K562 (cell line): ENCODE measurements around the gene PDLIM7. TPM values are rescaled to one million over a fixed set of nuclear protein-coding genes. Genes with fewer than 3 reads are reported as not detected.

Experiments
- ATF4 ChIP-seq: fragments of 450-650 bp; formaldehyde crosslinking; IDR thresholded peaks from 2 replicates; pipeline ENCODE4 v1.4.0; 2022; ENCODE audit warnings: mild to moderate bottlenecking, moderate library complexity
- BCOR ChIP-seq: fragments of 450-650 bp; IDR thresholded peaks from 2 replicates; pipeline ENCODE4 v1.6.1; 2016
- C11orf30 ChIP-seq: fragments of 450-650 bp; IDR thresholded peaks from 2 replicates; pipeline ENCODE4 v1.6.1; 2016; ENCODE audit warnings: low read depth, mild to moderate bottlenecking
- CBFA2T3 ChIP-seq: fragments of 450-650 bp; IDR thresholded peaks from 2 replicates; pipeline ENCODE4 v1.6.1; 2017
- CHCHD3 ChIP-seq: fragments of 250-450 bp; sonication (Bioruptor Pico); IDR thresholded peaks from 2 replicates; pipeline ENCODE4 v2.1.2; 2022; ENCODE audit warnings: mild to moderate bottlenecking
- CTCF ChIP-seq, 3 experiments: IDR thresholded peaks in 2 of 3; conservative IDR thresholded peaks in 1 of 3; 2 replicates each; pipeline ENCODE4 v1.5.1; 2011 to 2012; ENCODE audit warnings: low read length in 3 of 3, mild to moderate bottlenecking in 3 of 3, control low read depth in 2 of 3, improper control_type of control experiment in 1 of 3, inconsistent platforms in 1 of 3, low read depth in 1 of 3, mixed read lengths in 1 of 3, moderate library complexity in 1 of 3; ENCODE audit not compliant: insufficient read depth in 2 of 3
- DACH1 ChIP-seq: fragments of 450-650 bp; IDR thresholded peaks from 2 replicates; pipeline ENCODE4 v1.6.1; 2018; ENCODE audit not compliant: partially characterized antibody
- EP400 ChIP-seq: fragments of 450-650 bp; IDR thresholded peaks from 2 replicates; pipeline ENCODE4 v1.6.1; 2017; ENCODE audit warnings: antibody characterized with exemption, mild to moderate bottlenecking, moderate library complexity
- HMGN3 ChIP-seq: IDR thresholded peaks from 2 replicates; pipeline ENCODE4 v1.6.1; 2011; ENCODE audit warnings: borderline replicate concordance, low read depth, mild to moderate bottlenecking, mixed read lengths, low read length; ENCODE audit not compliant: insufficient read length; ENCODE audit errors: extremely low read depth
- KAT2B ChIP-seq: IDR thresholded peaks from one replicate; pipeline ENCODE4 v1.6.1; 2012; ENCODE audit warnings: low read depth, mild to moderate bottlenecking, control low read depth, inconsistent platforms, low read length, moderate library complexity
- MLLT1 ChIP-seq, 2 experiments: fragments of 450-650 bp; IDR thresholded peaks; 2 replicates each; pipeline ENCODE4 v1.6.1; 2016
- NR0B1 ChIP-seq: fragments of 450-650 bp; IDR thresholded peaks from one replicate; pipeline ENCODE4 v1.6.1; 2018; ENCODE audit warnings: mild to moderate bottlenecking, moderate library complexity; ENCODE audit not compliant: partially characterized antibody
- PTTG1 ChIP-seq: fragments of 450-650 bp; IDR thresholded peaks from 2 replicates; pipeline ENCODE4 v1.6.1; 2016; ENCODE audit warnings: low read depth, mild to moderate bottlenecking, missing genetic modification characterization, missing compliant biosample characterization
- RUNX1 ChIP-seq: sonication (generic); IDR thresholded peaks from 2 replicates; pipeline ENCODE4 v1.6.1; 2016; ENCODE audit warnings: antibody characterized with exemption, low read depth
- SAFB ChIP-seq: fragments of 200-400 bp; formaldehyde crosslinking; IDR thresholded peaks from 2 replicates; pipeline ENCODE4 v1.6.1; 2017; ENCODE audit warnings: low read depth, low read length, borderline replicate concordance
- SFPQ ChIP-seq: fragments of 200-400 bp; formaldehyde crosslinking; IDR thresholded peaks from 2 replicates; pipeline ENCODE4 v1.6.1; 2017; ENCODE audit warnings: mild to moderate bottlenecking, low read depth, low read length, moderate library complexity
- SNIP1 ChIP-seq: fragments of 450-650 bp; IDR thresholded peaks from 2 replicates; pipeline ENCODE4 v1.7.1; 2017; ENCODE audit warnings: low read depth, mild to moderate bottlenecking
- ZFP30 ChIP-seq: fragments of 250-450 bp; sonication (Bioruptor Pico); IDR thresholded peaks from 2 replicates; pipeline ENCODE4 v1.8.0; 2022; ENCODE audit warnings: moderate library complexity, mild to moderate bottlenecking, inconsistent platforms, borderline replicate concordance
- ZFP36 ChIP-seq: fragments of 150-350 bp; IDR thresholded peaks from 2 replicates; pipeline ENCODE4 v1.6.1; 2018; ENCODE audit warnings: low read length, low read depth; ENCODE audit not compliant: partially characterized antibody
- ZNF212 ChIP-seq: fragments of 450-650 bp; formaldehyde crosslinking; IDR thresholded peaks from 2 replicates; pipeline ENCODE4 v1.4.0; 2020; ENCODE audit warnings: mild to moderate bottlenecking
- polyA plus RNA-seq, 8 experiments: library from polyadenylated mRNA; depleted of rRNA in 4 of 8; stranded (reverse) in 5 of 8; unstranded in 3 of 8; fragments of >200 nt; fragmentation: Nextera tagmentation in 2 of 8; fragmentation: Illumina TruSeq in 1 of 8; extraction: Ambion mirVana in 2 of 8; extraction: Trizol in 1 of 8; gene quantifications; 2 replicates each; pipeline versions ENCODE4 v1.2.1 to v1.2.3, GENCODE V29; 2011 to 2014; ENCODE audit warnings: inconsistent platforms in 1 of 8, missing spikeins in 1 of 8
- total RNA-seq, 7 experiments: library from RNA; depleted of rRNA in 6 of 7; stranded (reverse); fragments of >200 nt in 6 of 7; fragmentation: Illumina TruSeq in 2 of 7; extraction: Trizol in 2 of 7; gene quantifications; 2 replicates each; pipeline versions ENCODE4 v1.2.1 to v1.2.3, GENCODE V29; 2011 to 2021; ENCODE audit warnings: low replicate concordance in 1 of 7

The PDLIM7 gene
- total and polyA plus RNA-seq, 9 of the 15 experiments (the other 6 are each of a cell fraction or from before 2014, with no cell fraction given): 2.1 to 124 (median 32.6) TPM

GRCh38 chr5:177507165-177507564 is 9.8 kb upstream of the PDLIM7 start (continued):
- no peak for TF ChIP-seq NR0B1
- TF ChIP-seq ZFP36: no peak
- no peak for TF ChIP-seq PTTG1
- TF ChIP-seq BCOR: peak; percentile 70
- no peak for TF ChIP-seq SFPQ
- TF ChIP-seq ZFP30 (CRISPR knock-in tag): no peak
- peak; percentile 82 for TF ChIP-seq DACH1
- TF ChIP-seq SAFB: no peak
- TF ChIP-seq EP400: peak; percentile 19; the same call in 1 of the 2 replicates
- no peak for TF ChIP-seq RUNX1
- TF ChIP-seq SNIP1: no peak
- TF ChIP-seq MLLT1 (IDR thresholded peaks at IDR 0.05): no peak
- TF ChIP-seq ATF4 (CRISPR knock-in tag): no peak
- no peak for TF ChIP-seq ZNF212
- TF ChIP-seq KAT2B: no peak
- no peak for TF ChIP-seq CHCHD3 (CRISPR knock-in tag)
- peak; percentile 46 to 69 (median 52) for TF ChIP-seq CTCF (IDR thresholded peaks at IDR 0.05 in 2 of 3, conservative IDR thresholded peaks at IDR 0.05 in 1 of 3; ENCODE audit: insufficient read depth in 2 of 3, low read depth in 1 of 3, low read length in 3 of 3)
- TF ChIP-seq CBFA2T3: peak; percentile 7; the same call in 1 of the 2 replicates
- TF ChIP-seq HMGN3: no peak
- no peak for TF ChIP-seq C11orf30
